Brain microvascular endothelial cell (primary cell): ENCODE measurements around the gene SLC25A41.
"Not testable (repeated sequence)": the region's sequence is repeated elsewhere in the genome, so short reads cannot be mapped to it uniquely, and the experiment has no call there.

ENCODE experiments used
- DNase-seq: peaks from one replicate; pipeline ENCODE4 v3.0.0-alpha.2; 2020
- H3K27ac ChIP-seq: fragments of 250-450 bp; sonication (Bioruptor Pico); 2 replicates; pipeline ENCODE4 v1.5.1; 2020; ENCODE audit warnings: mild to moderate bottlenecking, moderate library complexity
- H3K27me3 ChIP-seq: fragments of 250-450 bp; sonication (Bioruptor Pico); replicated peaks from 2 replicates; pipeline ENCODE4 v1.5.1; 2020; ENCODE audit warnings: mild to moderate bottlenecking
- H3K36me3 ChIP-seq: fragments of 250-450 bp; sonication (Bioruptor Pico); replicated peaks from 2 replicates; pipeline ENCODE4 v1.5.1; 2020; ENCODE audit warnings: mild to moderate bottlenecking
- H3K4me3 ChIP-seq: 2 replicates; pipeline ENCODE4 v1.5.1; 2011; ENCODE audit warnings: low read depth, mild to moderate bottlenecking, control low read depth, low read length, moderate library complexity
- CTCF ChIP-seq: IDR thresholded peaks from 2 replicates; pipeline ENCODE4 v1.5.1; 2011; ENCODE audit warnings: low read depth, mild to moderate bottlenecking, moderate library complexity, low read length, control low read depth, inconsistent platforms; ENCODE audit errors: missing control alignments
- in situ Hi-C: cut with HindIII; loops from 2 replicates; pipeline ENCODE4 v1.10.0; 2017; ENCODE audit warnings: low sequenced_read_pairs, low pct_ligation_motif_present

The SLC25A41 gene

DNA sequence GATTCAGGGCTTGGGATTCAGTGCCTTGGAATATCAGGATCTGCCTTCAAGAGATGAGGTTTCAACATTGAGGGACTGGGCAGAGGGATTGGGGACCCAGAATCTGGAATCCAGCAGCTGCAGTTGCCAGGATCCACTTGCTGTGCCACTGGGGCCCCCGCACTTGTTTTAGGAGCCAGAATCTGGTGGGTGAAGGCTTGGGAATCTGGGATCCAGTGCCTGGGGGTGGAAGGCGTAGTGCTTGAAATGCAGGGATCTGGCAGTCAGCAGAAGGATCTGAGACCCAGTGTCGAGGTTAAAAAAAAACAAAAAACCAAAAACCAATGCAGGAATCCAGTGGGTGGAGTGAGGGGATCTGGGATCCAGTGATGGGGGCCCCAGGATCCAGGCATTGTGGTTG is 7.3 kb upstream of the SLC25A41 start:
- DNase-seq: no peak
- no peaks in the 10 kb centered on the region for H3K36me3 ChIP-seq
- in situ Hi-C loops: no loop called here
- H3K27me3 ChIP-seq: no peaks in the 10 kb centered on the region
- no peak for TF ChIP-seq CTCF
- no peak overlapping the region for H3K4me3 ChIP-seq
- no peak overlapping the region for H3K27ac ChIP-seq

GRCh38 chr19:6439743-6440142 is 6.2 kb upstream of the SLC25A41 start:
- H3K4me3 ChIP-seq: no peak overlapping the region
- TF ChIP-seq CTCF: no peak
- no peak overlapping the region for H3K27ac ChIP-seq
- no peaks in the 10 kb centered on the region for H3K36me3 ChIP-seq
- H3K27me3 ChIP-seq: no peaks in the 10 kb centered on the region
- in situ Hi-C loops: no loop called here
- DNase-seq: no peak

- no peaks in the 10 kb centered on the region for H3K27me3 ChIP-seq
- no peak overlapping the region for H3K4me3 ChIP-seq
- no peaks in the 10 kb centered on the region for H3K36me3 ChIP-seq
- in situ Hi-C loops: no loop called here
- DNase-seq: no peak
- no peak overlapping the region for H3K27ac ChIP-seq
- TF ChIP-seq CTCF: no peak
These were observed 398 bp downstream of the SLC25A41 start for GRCh38 chr19:6433165-6433564.

- H3K27ac ChIP-seq: no peak overlapping the region
- H3K36me3 ChIP-seq: no peaks in the 10 kb centered on the region
- H3K4me3 ChIP-seq: no peak overlapping the region
- no peaks in the 10 kb centered on the region for H3K27me3 ChIP-seq
- in situ Hi-C loops: no loop called here
- no peak for DNase-seq
- TF ChIP-seq CTCF: no peak
These were observed 1.7 kb downstream of the SLC25A41 start for GRCh38 chr19:6431891-6432290.

GRCh38 chr19:6429419-6430221 is 3.9 kb downstream of the SLC25A41 start:
- no peak for TF ChIP-seq CTCF
- no peak for DNase-seq
- H3K4me3 ChIP-seq: no peak overlapping the region
- H3K36me3 ChIP-seq: no peaks in the 10 kb centered on the region
- in situ Hi-C loops: no loop called here
- H3K27ac ChIP-seq: no peak overlapping the region
- H3K27me3 ChIP-seq: no peaks in the 10 kb centered on the region

GRCh38 chr19:6428692-6429418 is 4.7 kb downstream of the SLC25A41 start:
- DNase-seq, H3K27me3 ChIP-seq, H3K27ac ChIP-seq, H3K4me3 ChIP-seq, in situ Hi-C loops, H3K36me3 ChIP-seq: not testable (repeated sequence)
